IMR-90 (cell line): ENCODE measurements around the gene MMP24. TPM values are rescaled to one million over a fixed set of nuclear protein-coding genes. Genes with fewer than 3 reads are reported as not detected.
A peak's percentile ranks its signal among the peaks of the same experiment; 100 is the strongest.

Experiments
- ATAC-seq: fragments of 200-7000 bp; cut with Tn5 transposase; 2 replicates; pipeline ENCODE4 v1.9.1; 2020; ENCODE audit warnings: low read depth, mild to moderate bottlenecking, moderate library complexity
- Bru-seq: library from RNA; stranded (reverse); fragments of 400-500 nt; gene quantifications from one replicate; lab custom pipeline; 2021; lab: Mats Ljungman, UMichigan
- BruChase-seq, 2 experiments: library from RNA; stranded (reverse); fragments of 400-500 nt; gene quantifications; one replicate each; lab custom pipeline; 2021; lab: Mats Ljungman, UMichigan
- BruUV-seq: library from RNA; stranded (reverse); fragments of 400-500 nt; replicated peaks from 2 replicates; lab custom pipeline; 2021; lab: Mats Ljungman, UMichigan
- CTCF ChIA-PET: fragments of 300-600 bp; formaldehyde crosslinking; extraction: SDS; loops from one replicate; lab custom pipeline; 2021; ENCODE audit warnings: antibody characterized with exemption; lab: Yijun Ruan, JAX
- POLR2A ChIA-PET: fragments of 300-600 bp; sonication (Branson Sonifier 250); formaldehyde crosslinking; loops from one replicate; lab custom pipeline; 2022; ENCODE audit warnings: antibody characterized with exemption; ENCODE audit not compliant: unreplicated experiment; lab: Charles Lee
- DNase-seq: peaks from one replicate; pipeline ENCODE4 v3.0.0; 2013
- H2AFZ ChIP-seq: replicated peaks from 2 replicates; pipeline ENCODE3; 2013; ENCODE audit warnings: low read length, mild to moderate bottlenecking; ENCODE audit not compliant: poor library complexity
- H2AK5ac ChIP-seq: 2 replicates; pipeline ENCODE4 v1.6.1; 2013; ENCODE audit warnings: low read depth, low read length, inconsistent platforms
- H2AK9ac ChIP-seq: replicated peaks from 2 replicates; pipeline ENCODE3; 2013; ENCODE audit warnings: mild to moderate bottlenecking, low read depth, low read length, moderate library complexity; ENCODE audit not compliant: poor library complexity
- H2BK120ac ChIP-seq: 2 replicates; pipeline ENCODE4 v1.6.1; 2013; ENCODE audit warnings: low read depth, low read length, inconsistent platforms
- H2BK15ac ChIP-seq: 3 replicates; pipeline ENCODE4 v1.6.1; 2013; ENCODE audit warnings: low read depth, low read length, inconsistent platforms
- H2BK20ac ChIP-seq: 2 replicates; pipeline ENCODE4 v1.6.1; 2013; ENCODE audit warnings: low read depth, mild to moderate bottlenecking, inconsistent platforms, low read length, moderate library complexity
- H2BK5ac ChIP-seq: 2 replicates; pipeline ENCODE4 v1.6.1; 2013; ENCODE audit warnings: mild to moderate bottlenecking, low read depth, low read length, inconsistent platforms; ENCODE audit not compliant: poor library complexity, severe bottlenecking
- H3K14ac ChIP-seq: replicated peaks from 2 replicates; pipeline ENCODE4 v1.6.1; 2013; ENCODE audit warnings: low read depth, low read length, inconsistent platforms
- H3K18ac ChIP-seq: 2 replicates; pipeline ENCODE4 v1.6.1; 2013; ENCODE audit warnings: low read depth, low read length, control low read depth
- H3K23ac ChIP-seq: 2 replicates; pipeline ENCODE4 v1.6.1; 2013; ENCODE audit warnings: low read depth, low read length, inconsistent platforms
- H3K27ac ChIP-seq: 2 replicates; pipeline ENCODE4 v1.5.1; 2013; ENCODE audit warnings: mild to moderate bottlenecking, control low read depth, low read length; ENCODE audit not compliant: insufficient read depth
- H3K27me3 ChIP-seq: 2 replicates; pipeline ENCODE4 v1.6.1; 2013; ENCODE audit warnings: low read length; ENCODE audit not compliant: control insufficient read depth, insufficient read depth
- H3K36me3 ChIP-seq: 2 replicates; pipeline ENCODE4 v1.6.1; 2013; ENCODE audit warnings: low read length, mixed read lengths; ENCODE audit not compliant: control insufficient read depth, insufficient read depth
- H3K4ac ChIP-seq: 2 replicates; pipeline ENCODE4 v1.6.1; 2013; ENCODE audit warnings: low read depth, low read length, inconsistent platforms
- H3K4me1 ChIP-seq: 2 replicates; pipeline ENCODE4 v1.6.1; 2013; ENCODE audit warnings: low read length, mixed read lengths; ENCODE audit not compliant: control insufficient read depth, insufficient read depth
- H3K4me2 ChIP-seq: 2 replicates; pipeline ENCODE4 v1.6.1; 2013; ENCODE audit warnings: low read depth, mild to moderate bottlenecking, control low read depth, low read length, moderate library complexity
- H3K4me3 ChIP-seq: 2 replicates; pipeline ENCODE4 v1.5.1; 2013; ENCODE audit warnings: low read depth, mild to moderate bottlenecking, control low read depth, low read length, moderate library complexity; ENCODE audit not compliant: insufficient read depth
- H3K56ac ChIP-seq: 2 replicates; pipeline ENCODE4 v1.6.1; 2013; ENCODE audit warnings: low read length, inconsistent platforms; ENCODE audit not compliant: insufficient read depth; ENCODE audit errors: extremely low read depth
- H3K79me1 ChIP-seq, 2 experiments: 2 replicates each; pipeline ENCODE4 v1.6.1; 2013; ENCODE audit warnings: low read length in 2 of 2, inconsistent platforms in 1 of 2, low read depth in 1 of 2
- H3K9ac ChIP-seq: 2 replicates; pipeline ENCODE4 v1.6.1; 2013; ENCODE audit warnings: low read depth, low read length, control low read depth
- H3K9me1 ChIP-seq: 2 replicates; pipeline ENCODE4 v1.6.1; 2013; ENCODE audit warnings: low read length, inconsistent platforms; ENCODE audit not compliant: insufficient read depth
- H3K9me3 ChIP-seq: 2 replicates; pipeline ENCODE4 v1.6.1; 2013; ENCODE audit warnings: low read length; ENCODE audit not compliant: control insufficient read depth, insufficient read depth
- H4K20me1 ChIP-seq: 2 replicates; pipeline ENCODE4 v1.6.1; 2013; ENCODE audit warnings: low read length, inconsistent platforms; ENCODE audit not compliant: insufficient read depth
- H4K5ac ChIP-seq: 2 replicates; pipeline ENCODE4 v1.6.1; 2013; ENCODE audit warnings: mild to moderate bottlenecking, low read depth, low read length, control low read depth
- H4K8ac ChIP-seq, 2 experiments: 2 replicates each; pipeline ENCODE4 v1.6.1; 2013; ENCODE audit warnings: low read depth in 2 of 2, low read length in 2 of 2, control low read depth in 1 of 2, inconsistent platforms in 1 of 2
- H4K91ac ChIP-seq: 2 replicates; pipeline ENCODE4 v1.6.1; 2013; ENCODE audit warnings: low read depth, low read length, inconsistent platforms; ENCODE audit not compliant: insufficient read depth
- MAZ ChIP-seq: IDR thresholded peaks from 2 replicates; pipeline ENCODE4 v1.6.1; 2012; ENCODE audit warnings: low read depth, mild to moderate bottlenecking, low read length, improper control_type of control experiment, moderate library complexity, borderline replicate concordance
- WGBS, 2 experiments: methylation state at CpG; one replicate each; pipeline versions ENCODE4 v1.1.5 to v1.1.7; 2013; ENCODE audit warnings: missing lambda C conversion rate in 2 of 2; ENCODE audit not compliant: insufficient read length in 1 of 2; ENCODE audit errors: extremely low coverage in 2 of 2; 5-methylcytosine and 5-hydroxymethylcytosine counted together
- dilution Hi-C: fragments of 300-500 bp; cut with HindIII; formaldehyde crosslinking; loops from one replicate; pipeline ENCODE4 v1.14.3; 2018; ENCODE audit warnings: low sequenced_read_pairs; ENCODE audit not compliant: unreplicated experiment
- in situ Hi-C: fragments of 300-500 bp; cut with MboI; formaldehyde crosslinking; loops from 3 replicates; pipeline ENCODE4 v1.14.3; 2019; ENCODE audit warnings: low sequenced_read_pairs, inconsistent platforms, mixed read lengths
- intact Hi-C: fragments of 100-400 bp; cut with micrococcal nuclease; formaldehyde crosslinking; loops from 2 replicates; pipeline ENCODE4 v1.10.0; 2022
- long read RNA-seq: library from polyadenylated mRNA; unstranded; transcript quantifications from one replicate; pipeline ENCODE4 v2.0.0, GENCODE V29; 2021; ENCODE audit not compliant: unreplicated experiment
- polyA plus RNA-seq, 3 experiments: library from polyadenylated mRNA; depleted of rRNA; stranded (reverse); fragments of >200 nt; gene quantifications; 2 replicates each; pipeline ENCODE4 v1.2.3, GENCODE V29; 2012; ENCODE audit warnings: low replicate concordance in 1 of 3
- total RNA-seq: library from RNA; depleted of rRNA; stranded (reverse); fragments of >200 nt; gene quantifications from 2 replicates; pipeline ENCODE4 v1.2.3, GENCODE V29; 2012; rRNA removed

Gene MMP24
- total RNA-seq: 0.36 and 0.56 TPM in 2 replicates
- polyA plus RNA-seq (2012; rRNA removed): 0.79 and 0.86 TPM in 2 replicates
- polyA plus RNA-seq (2012; cell fraction: cytosol; rRNA removed): 0.32 and 1.0 TPM in 2 replicates
- 0.34 and 0.54 TPM in 2 replicates for polyA plus RNA-seq (2012; cell fraction: nucleus; rRNA removed; ENCODE audit: low replicate concordance)
- Bru-seq, nascent RNA: percentile 16 among the genes with signal in this experiment
- BruChase-seq, experiment 1, labeled RNA remaining after a 6-hour chase: percentile 16 among the genes with signal in this experiment
- BruChase-seq, experiment 2, labeled RNA remaining after a 2-hour chase: percentile 16 among the genes with signal in this experiment
- long read RNA-seq, partial matches to known transcripts: 0 of 60 reads
- long read RNA-seq, other reads (novel, unspliced or antisense): 60 of 60 reads

DNA sequence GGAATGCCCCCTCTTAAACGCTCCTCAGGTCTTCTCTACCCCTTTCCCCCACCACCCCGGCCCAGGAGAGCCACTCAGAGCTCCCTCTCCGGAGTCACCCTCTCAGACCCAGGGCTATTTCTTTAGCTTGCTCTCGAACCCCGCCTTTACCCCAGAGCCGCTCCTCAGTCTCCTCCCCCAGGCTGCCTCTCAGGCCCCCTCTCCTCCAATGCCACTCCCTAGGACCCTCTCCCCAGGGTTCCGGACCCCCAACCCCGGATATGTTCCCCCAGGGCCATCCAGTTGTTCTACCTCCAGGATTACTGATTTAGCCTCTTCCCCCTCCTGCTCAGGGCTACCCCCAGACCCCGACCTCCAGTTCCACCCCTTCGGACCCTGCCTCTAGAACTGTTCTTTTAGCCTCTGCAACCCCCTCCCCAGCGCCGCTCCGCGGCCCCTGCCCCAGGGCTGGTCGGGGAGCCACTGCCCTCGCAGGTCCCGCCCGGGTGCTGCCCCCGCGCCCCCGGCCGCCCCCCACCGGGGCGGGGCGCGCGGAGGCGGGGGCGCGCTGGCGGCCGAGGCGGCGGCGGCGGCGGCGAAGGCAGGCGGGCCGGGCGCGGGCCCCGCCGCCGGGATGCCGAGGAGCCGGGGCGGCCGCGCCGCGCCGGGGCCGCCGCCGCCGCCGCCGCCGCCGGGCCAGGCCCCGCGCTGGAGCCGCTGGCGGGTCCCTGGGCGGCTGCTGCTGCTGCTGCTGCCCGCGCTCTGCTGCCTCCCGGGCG lies at the start of gene MMP24:
Gene MMP24, plus strand, starts transcription at position 565 of the 758 bp plus-strand sequence. Its CDS starts 49 bp downstream, at position 614.
- no peak within 1 kb of the TSS for H2BK5ac ChIP-seq
- no TSS peak for BruUV-seq
- ChIA-PET CTCF (no interaction called here), POLR2A (no interaction called here)
- H3K27me3 ChIP-seq: peaks cover 27% of the 10 kb centered on the region
- H2BK15ac ChIP-seq: no peak within 1 kb of the TSS
- H2BK120ac ChIP-seq: no peak within 1 kb of the TSS
- in situ Hi-C loops (no loop called here), intact Hi-C loops (no loop called here), dilution Hi-C loops (no loop called here)
- no peak within 1 kb of the TSS for H3K56ac ChIP-seq
- TF ChIP-seq MAZ: no peak
- H3K9me1 ChIP-seq: peaks cover 3% of the 10 kb centered on the region; the same call in 1 of the 2 replicates
- H3K14ac ChIP-seq: no peak within 1 kb of the TSS
- peak within 1 kb of the TSS; percentile 32 for H3K4me3 ChIP-seq
- ATAC-seq (peak; percentile 76; the same call in 1 of the 2 replicates), DNase-seq (no peak)
- H3K9ac ChIP-seq: no peak within 1 kb of the TSS
- H2AK5ac ChIP-seq: no peak within 1 kb of the TSS
- H3K36me3 ChIP-seq: no peaks in the 10 kb centered on the region
- no peak within 1 kb of the TSS for H2BK20ac ChIP-seq
- H2AK9ac ChIP-seq: peak within 1 kb of the TSS; percentile 44
- no peak within 1 kb of the TSS for H3K23ac ChIP-seq
- peak within 1 kb of the TSS; percentile 82 for H2AFZ ChIP-seq
- no peak within 1 kb of the TSS for H3K18ac ChIP-seq
- no peak within 1 kb of the TSS for H4K91ac ChIP-seq
- H4K20me1 ChIP-seq: peaks cover 8% of the 10 kb centered on the region; the same call in 1 of the 2 replicates
- H4K5ac ChIP-seq: no peak within 1 kb of the TSS
- H4K8ac ChIP-seq: no peak within 1 kb of the TSS
- no peak within 1 kb of the TSS for H3K4ac ChIP-seq
- H3K27ac ChIP-seq: no peak within 1 kb of the TSS
- H3K4me2 ChIP-seq: peak within 1 kb of the TSS; percentile 86
- peaks cover 6% of the 10 kb centered on the region; the same call in 1 of the 2 replicates for H3K4me1 ChIP-seq
- no peaks in the 10 kb centered on the region for H3K9me3 ChIP-seq
- H3K79me1 ChIP-seq: no peaks in the 10 kb centered on the region
- WGBS, 2 experiments: 0% methylated on average over 42 of the region's 70 CpGs; no CpG with 5 or more reads in 1 of the 2 experiments
